Right lobe of liver (tissue), 6 donors: ENCODE results near the gene RPL15. TPM values are rescaled to one million over a fixed set of nuclear protein-coding genes. Genes with fewer than 3 reads are reported as not detected.
"Not testable (repeated sequence)": the region's sequence is repeated elsewhere in the genome, so short reads cannot be mapped to it uniquely, and the experiment has no call there.

Experiments used
- ATAC-seq, 4 donors: fragments of 200-7000 bp; cut with Tn5 transposase; one replicate each; pipeline ENCODE4 v1.9.1; 2020; ENCODE audit warnings: mild to moderate bottlenecking in 4 of 4, moderate library complexity in 4 of 4
- DNase-seq, 3 donors: peaks; one replicate each; pipeline ENCODE4 v3.0.0-alpha.2; 2020
- H3K27ac ChIP-seq, 3 donors: fragments of 200-600 bp; one replicate each; pipeline ENCODE4 v1.8.0; 2022
- H3K27me3 ChIP-seq, 2 donors: fragments of 200-600 bp; one replicate each; pipeline ENCODE4 v1.8.0; 2022
- H3K36me3 ChIP-seq, 4 donors: fragments of 200-600 bp; sonication (generic) in 1 of 4; one replicate each; pipeline versions ENCODE4 v1.5.1 to v1.8.0; 2017 to 2022; ENCODE audit warnings: control low read depth in 1 of 4
- H3K4me1 ChIP-seq, 4 donors: fragments of 200-600 bp; sonication (generic) in 1 of 4; one replicate each; pipeline versions ENCODE4 v1.5.1 to v1.8.0; 2017 to 2022; ENCODE audit warnings: control low read depth in 1 of 4
- H3K4me3 ChIP-seq, 3 donors: fragments of 200-600 bp; one replicate each; pipeline ENCODE4 v1.8.0; 2022
- H3K9me3 ChIP-seq, 4 donors: fragments of 200-600 bp; sonication (generic) in 1 of 4; one replicate each; pipeline versions ENCODE4 v1.5.1 to v1.8.0; 2017 to 2022; ENCODE audit warnings: control low read depth in 1 of 4
- POLR2A ChIP-seq: fragments of 450-650 bp; IDR thresholded peaks from one replicate; pipeline ENCODE4 v1.6.1; 2017; ENCODE audit warnings: antibody characterized with exemption, mild to moderate bottlenecking
- WGBS: methylation state at CpG from one replicate; pipeline ENCODE4 v1.1.6; 2018; ENCODE audit warnings: low coverage, low lambda C conversion rate; ENCODE audit not compliant: insufficient coverage; ENCODE audit errors: missing lambda C conversion rate; 5-methylcytosine and 5-hydroxymethylcytosine counted together
- intact Hi-C, 2 donors: fragments of 100-400 bp; cut with DNase I; formaldehyde crosslinking; loops; one replicate each; pipeline versions ENCODE4 v1.11.2 to v1.14.1; 2022
- total RNA-seq, 6 experiments: library from RNA; depleted of rRNA in 2 of 6; stranded (reverse); fragments of >200 nt in 2 of 6; fragmentation: NEBNext Ultra II Directional in 3 of 6; extraction: Animal tissue kit (Norgen Biotek cat#: 25700) in 3 of 6; gene quantifications; one replicate each; pipeline versions ENCODE4 v1.1.0 to v1.2.4, GENCODE V29; 2016 to 2023
- TF ChIP-seq, protein P1 (sequence below), 4 donors: fragments of 200-600 bp in 3 of 4; fragments of 450-650 bp in 1 of 4; IDR thresholded peaks; one replicate each; pipeline versions ENCODE4 v1.5.1 to v1.8.0; 2016 to 2022; ENCODE audit warnings: antibody characterized with exemption in 4 of 4, mild to moderate bottlenecking in 2 of 4
- donor health status: DM: no; HTN: yes; CAD: no.
- donor health status: DM: no; HTN: no; CAD: no.
- donor health status: DM: no; HTN: no; CAD: no.
- donor health status: DM: no; HTN: yes; CAD: no.
- donor health status: DM: no; HTN: yes; CAD: no.

The RPL15 gene
- total RNA-seq, 6 experiments from 2014 or later = 572 to 932 (median 636) TPM

GRCh38 chr3:23900744-23901143, 16.2 kb upstream of the RPL15 start:
- TF ChIP-seq POLR2A = no peak
- TF ChIP-seq, protein P1, sequence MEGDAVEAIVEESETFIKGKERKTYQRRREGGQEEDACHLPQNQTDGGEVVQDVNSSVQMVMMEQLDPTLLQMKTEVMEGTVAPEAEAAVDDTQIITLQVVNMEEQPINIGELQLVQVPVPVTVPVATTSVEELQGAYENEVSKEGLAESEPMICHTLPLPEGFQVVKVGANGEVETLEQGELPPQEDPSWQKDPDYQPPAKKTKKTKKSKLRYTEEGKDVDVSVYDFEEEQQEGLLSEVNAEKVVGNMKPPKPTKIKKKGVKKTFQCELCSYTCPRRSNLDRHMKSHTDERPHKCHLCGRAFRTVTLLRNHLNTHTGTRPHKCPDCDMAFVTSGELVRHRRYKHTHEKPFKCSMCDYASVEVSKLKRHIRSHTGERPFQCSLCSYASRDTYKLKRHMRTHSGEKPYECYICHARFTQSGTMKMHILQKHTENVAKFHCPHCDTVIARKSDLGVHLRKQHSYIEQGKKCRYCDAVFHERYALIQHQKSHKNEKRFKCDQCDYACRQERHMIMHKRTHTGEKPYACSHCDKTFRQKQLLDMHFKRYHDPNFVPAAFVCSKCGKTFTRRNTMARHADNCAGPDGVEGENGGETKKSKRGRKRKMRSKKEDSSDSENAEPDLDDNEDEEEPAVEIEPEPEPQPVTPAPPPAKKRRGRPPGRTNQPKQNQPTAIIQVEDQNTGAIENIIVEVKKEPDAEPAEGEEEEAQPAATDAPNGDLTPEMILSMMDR (IDR thresholded peaks at IDR 0.05) = no peak
- H3K4me3 ChIP-seq = no peak overlapping the region
- no peak for DNase-seq
- H3K27ac ChIP-seq = no peak overlapping the region
- no peak for ATAC-seq
- H3K4me1 ChIP-seq = no peaks in the 10 kb centered on the region
- peaks cover 0 to 31% (median 7%) of the 10 kb centered on the region in 4 donors for H3K36me3 ChIP-seq
- intact Hi-C loops = no loop called here
- no peaks in the 10 kb centered on the region for H3K27me3 ChIP-seq
- WGBS = 81% methylated on average over 6 of the region's 6 CpGs
- no peaks in the 10 kb centered on the region for H3K9me3 ChIP-seq

DNA sequence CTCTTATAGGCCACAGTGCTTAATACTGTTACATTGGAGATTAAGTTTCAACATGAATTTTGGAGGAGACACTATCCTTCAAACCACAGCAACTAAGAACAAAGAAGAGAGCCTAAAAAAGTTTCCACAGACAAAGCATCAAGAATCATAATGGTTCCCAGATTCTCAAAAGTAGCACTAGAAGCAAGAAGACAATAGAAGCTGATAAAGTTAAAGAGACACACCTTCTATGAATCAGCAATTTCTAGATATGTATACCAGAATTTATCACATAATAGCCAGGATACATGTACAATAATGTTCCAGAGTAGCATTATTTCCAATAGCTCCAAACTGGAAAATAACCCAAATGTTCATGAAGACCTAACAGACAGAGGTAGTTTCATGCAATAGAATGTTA, 12.4 kb upstream of the RPL15 start:
- H3K27ac ChIP-seq = no peak overlapping the region
- H3K36me3 ChIP-seq = peaks cover 0 to 17% (median 8%) of the 10 kb centered on the region in 4 donors
- intact Hi-C loops = no loop called here
- DNase-seq (no peak), ATAC-seq (no peak)
- H3K4me3 ChIP-seq = no peak overlapping the region
- no peak for TF ChIP-seq POLR2A
- TF ChIP-seq, protein P1 (IDR thresholded peaks at IDR 0.05) = no peak
- H3K4me1 ChIP-seq = no peaks in the 10 kb centered on the region
- H3K9me3 ChIP-seq = no peaks in the 10 kb centered on the region
- no peaks in the 10 kb centered on the region for H3K27me3 ChIP-seq

GRCh38 chr3:23909341-23909740, 7.6 kb upstream of the RPL15 start:
- H3K4me3 ChIP-seq = no peak overlapping the region
- 83% methylated on average over 7 of the region's 7 CpGs for WGBS
- TF ChIP-seq, protein P1 (IDR thresholded peaks at IDR 0.05) = no peak
- TF ChIP-seq POLR2A = no peak
- H3K27ac ChIP-seq = no peak overlapping the region
- H3K9me3 ChIP-seq = no peaks in the 10 kb centered on the region
- ATAC-seq (no peak), DNase-seq (no peak)
- H3K4me1 ChIP-seq = peaks cover 0 to 10% (median 4%) of the 10 kb centered on the region in 4 donors
- peaks cover 0 to 10% (median 5%) of the 10 kb centered on the region in 4 donors for H3K36me3 ChIP-seq
- H3K27me3 ChIP-seq = no peaks in the 10 kb centered on the region
- intact Hi-C loops = no loop called here

GRCh38 chr3:23911397-23911796, 5.5 kb upstream of the RPL15 start:
- Histone ChIP-seq H3K36me3 (peaks cover 0 to 10% (median 5%) of the 10 kb centered on the region in 4 donors), H3K4me1 (peaks cover 0 to 19% (median 7%) of the 10 kb centered on the region in 4 donors), H3K4me3 (no peak overlapping the region), H3K27me3 (no peaks in the 10 kb centered on the region), H3K27ac (no peak overlapping the region), H3K9me3 (no peaks in the 10 kb centered on the region)
- intact Hi-C loops = no loop called here
- no peak for TF ChIP-seq POLR2A
- no peak for DNase-seq
- ATAC-seq = no peak
- whole genome bisulfite sequencing = 88% methylated on average over 2 of the region's 2 CpGs

- Histone ChIP-seq H3K4me1 (peaks cover 0 to 19% (median 7%) of the 10 kb centered on the region in 4 donors), H3K36me3 (peaks cover 0 to 10% (median 5%) of the 10 kb centered on the region in 4 donors)
- H3K9me3 ChIP-seq, H3K27me3 ChIP-seq, DNase-seq, H3K4me3 ChIP-seq, intact Hi-C loops, ATAC-seq, H3K27ac ChIP-seq: not testable (repeated sequence)
- 94% methylated on average over 3 of the region's 3 CpGs for WGBS
Measured at GRCh38 chr3:23912335-23912734, 4.6 kb upstream of the RPL15 start.

- no peak overlapping the region for H3K4me3 ChIP-seq
- 92% methylated on average over 1 of the region's 1 CpG for WGBS
- intact Hi-C loops = no loop called here
- no peak for ATAC-seq
- H3K36me3 ChIP-seq = peaks cover 0 to 12% (median 5%) of the 10 kb centered on the region in 4 donors
- peaks cover 0 to 22% (median 9%) of the 10 kb centered on the region in 4 donors for H3K4me1 ChIP-seq
- no peaks in the 10 kb centered on the region for H3K27me3 ChIP-seq
- TF ChIP-seq POLR2A = no peak
- TF ChIP-seq, protein P1 (IDR thresholded peaks at IDR 0.05) = no peak
- no peak overlapping the region for H3K27ac ChIP-seq
- no peak for DNase-seq
- H3K9me3 ChIP-seq = no peaks in the 10 kb centered on the region
Measured at GRCh38 chr3:23913182-23913581, 3.8 kb upstream of the RPL15 start.
